ENCODE results near the gene GRID2.

DNA sequence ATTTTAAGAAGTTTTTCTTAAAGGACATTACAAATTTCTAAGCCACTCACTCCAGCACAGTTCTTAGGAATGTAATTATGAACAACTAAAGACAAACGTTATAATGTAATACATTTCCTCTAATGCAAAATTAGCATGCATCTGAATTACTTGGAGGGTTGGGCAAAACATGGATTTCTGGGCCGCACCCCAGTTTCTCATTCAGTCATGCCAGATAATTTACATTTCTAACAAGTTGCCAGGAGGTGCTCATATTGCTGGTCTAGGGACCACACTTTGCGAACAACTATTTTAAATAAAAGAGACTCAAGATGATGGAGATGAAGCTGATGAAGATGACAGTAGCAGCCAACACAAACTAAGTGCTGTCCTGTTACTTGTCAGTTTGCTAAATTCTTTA lies 840.1 kb downstream of the GRID2 start:
- TF ChIP-seq, protein P1, sequence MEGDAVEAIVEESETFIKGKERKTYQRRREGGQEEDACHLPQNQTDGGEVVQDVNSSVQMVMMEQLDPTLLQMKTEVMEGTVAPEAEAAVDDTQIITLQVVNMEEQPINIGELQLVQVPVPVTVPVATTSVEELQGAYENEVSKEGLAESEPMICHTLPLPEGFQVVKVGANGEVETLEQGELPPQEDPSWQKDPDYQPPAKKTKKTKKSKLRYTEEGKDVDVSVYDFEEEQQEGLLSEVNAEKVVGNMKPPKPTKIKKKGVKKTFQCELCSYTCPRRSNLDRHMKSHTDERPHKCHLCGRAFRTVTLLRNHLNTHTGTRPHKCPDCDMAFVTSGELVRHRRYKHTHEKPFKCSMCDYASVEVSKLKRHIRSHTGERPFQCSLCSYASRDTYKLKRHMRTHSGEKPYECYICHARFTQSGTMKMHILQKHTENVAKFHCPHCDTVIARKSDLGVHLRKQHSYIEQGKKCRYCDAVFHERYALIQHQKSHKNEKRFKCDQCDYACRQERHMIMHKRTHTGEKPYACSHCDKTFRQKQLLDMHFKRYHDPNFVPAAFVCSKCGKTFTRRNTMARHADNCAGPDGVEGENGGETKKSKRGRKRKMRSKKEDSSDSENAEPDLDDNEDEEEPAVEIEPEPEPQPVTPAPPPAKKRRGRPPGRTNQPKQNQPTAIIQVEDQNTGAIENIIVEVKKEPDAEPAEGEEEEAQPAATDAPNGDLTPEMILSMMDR (conservative IDR thresholded peaks at IDR 0.05), result no peak
- no peak for TF ChIP-seq ZFX (IDR thresholded peaks at IDR 0.05)
